Mesendoderm (in vitro differentiated cells): ENCODE results near the gene PPP2R5C.
A peak's percentile ranks its signal among the peaks of the same experiment; 100 is the strongest.
"Not testable (repeated sequence)": the region's sequence is repeated elsewhere in the genome, so short reads cannot be mapped to it uniquely, and the experiment has no call there.

Source experiments
- DNase-seq: peaks from one replicate; pipeline ENCODE4 v3.0.0; 2013
- H2AK5ac ChIP-seq: 2 replicates; pipeline ENCODE4 v1.6.1; 2013; ENCODE audit warnings: low read length, inconsistent platforms
- H2BK120ac ChIP-seq: 2 replicates; pipeline ENCODE4 v1.6.1; 2013; ENCODE audit warnings: low read depth, mild to moderate bottlenecking, low read length, moderate library complexity, mixed read lengths
- H2BK15ac ChIP-seq: replicated peaks from 2 replicates; pipeline ENCODE4 v1.6.1; 2013; ENCODE audit warnings: low read depth, mild to moderate bottlenecking, moderate library complexity
- H2BK5ac ChIP-seq: 2 replicates; pipeline ENCODE4 v1.6.1; 2013; ENCODE audit warnings: low read length, inconsistent platforms
- H3K18ac ChIP-seq: 2 replicates; pipeline ENCODE4 v1.6.1; 2013; ENCODE audit warnings: mild to moderate bottlenecking, low read length, mixed read lengths
- H3K23ac ChIP-seq: one replicate; pipeline ENCODE4 v1.6.1; 2013; ENCODE audit warnings: low read length
- H3K27ac ChIP-seq: 2 replicates; pipeline ENCODE4 v1.5.1; 2013; ENCODE audit warnings: low read depth, mild to moderate bottlenecking, inconsistent platforms, low read length, moderate library complexity
- H3K27me3 ChIP-seq: 2 replicates; pipeline ENCODE4 v1.6.1; 2013; ENCODE audit warnings: low read length, control low read depth, mild to moderate bottlenecking, inconsistent platforms; ENCODE audit not compliant: insufficient read depth, poor library complexity
- H3K36me3 ChIP-seq: 2 replicates; pipeline ENCODE4 v1.6.1; 2013; ENCODE audit warnings: low read length, inconsistent platforms; ENCODE audit not compliant: control insufficient read depth, insufficient read depth
- H3K4ac ChIP-seq: one replicate; pipeline ENCODE4 v1.6.1; 2013; ENCODE audit warnings: low read depth, mild to moderate bottlenecking, low read length, moderate library complexity
- H3K4me1 ChIP-seq: 2 replicates; pipeline ENCODE4 v1.6.1; 2013; ENCODE audit warnings: low read depth, low read length, inconsistent platforms; ENCODE audit not compliant: control insufficient read depth
- H3K4me2 ChIP-seq: 2 replicates; pipeline ENCODE4 v1.6.1; 2013; ENCODE audit warnings: low read length
- H3K4me3 ChIP-seq: 2 replicates; pipeline ENCODE4 v1.5.1; 2013; ENCODE audit warnings: mild to moderate bottlenecking, low read length
- H3K56ac ChIP-seq: one replicate; pipeline ENCODE4 v1.6.1; 2013; ENCODE audit warnings: low read length
- H3K79me1 ChIP-seq: 2 replicates; pipeline ENCODE4 v1.6.1; 2013; ENCODE audit warnings: low read length, inconsistent platforms
- H3K79me2 ChIP-seq: 2 replicates; pipeline ENCODE4 v1.6.1; 2013; ENCODE audit warnings: mild to moderate bottlenecking, low read length; ENCODE audit not compliant: control insufficient read depth, insufficient read depth
- H3K9ac ChIP-seq: 2 replicates; pipeline ENCODE4 v1.6.1; 2013; ENCODE audit warnings: low read length, inconsistent platforms
- H4K5ac ChIP-seq: one replicate; pipeline ENCODE4 v1.6.1; 2013; ENCODE audit warnings: low read length
- H4K8ac ChIP-seq: one replicate; pipeline ENCODE4 v1.6.1; 2013; ENCODE audit warnings: low read depth, mild to moderate bottlenecking, control low read depth, low read length, moderate library complexity
- WGBS: extraction: QIAGEN DNeasy Blood & Tissue Kit; methylation state at CpG from one replicate; pipeline ENCODE4 v1.1.7; 2013; ENCODE audit warnings: low lambda C conversion rate, missing lambda C conversion rate; ENCODE audit not compliant: insufficient coverage; ENCODE audit errors: extremely low coverage; 5-methylcytosine and 5-hydroxymethylcytosine counted together

The PPP2R5C gene

GRCh38 chr14:101729382-101729781 is 32.1 kb upstream of the PPP2R5C start:
- no peak overlapping the region for H3K9ac ChIP-seq
- no peak for DNase-seq
- no peak overlapping the region for H3K4me3 ChIP-seq
- no peak overlapping the region for H2BK120ac ChIP-seq
- H3K4me1 ChIP-seq = peaks cover 4% of the 10 kb centered on the region
- no peak overlapping the region for H3K23ac ChIP-seq
- H3K4me2 ChIP-seq = no peak overlapping the region
- H3K18ac ChIP-seq = no peak overlapping the region
- no peak overlapping the region for H3K27ac ChIP-seq
- H3K79me1 ChIP-seq = no peaks in the 10 kb centered on the region
- no peak overlapping the region for H2AK5ac ChIP-seq
- no peaks in the 10 kb centered on the region for H3K36me3 ChIP-seq
- no peak overlapping the region for H2BK15ac ChIP-seq
- no peak overlapping the region for H4K8ac ChIP-seq
- no peak overlapping the region for H3K56ac ChIP-seq
- WGBS = no CpG with 5 or more reads among the region's 6 CpGs
- H4K5ac ChIP-seq = no peak overlapping the region
- H3K27me3 ChIP-seq = no peaks in the 10 kb centered on the region
- H2BK5ac ChIP-seq = no peak overlapping the region
- no peaks in the 10 kb centered on the region for H3K79me2 ChIP-seq
- no peak overlapping the region for H3K4ac ChIP-seq

- not testable (repeated sequence) for H3K27ac ChIP-seq, DNase-seq
- no CpG with 5 or more reads among the region's 4 CpGs for WGBS
These were observed 31.4 kb upstream of the PPP2R5C start for GRCh38 chr14:101730157-101730556.

GRCh38 chr14:101730626-101731186 is 30.8 kb upstream of the PPP2R5C start:
- H3K4ac ChIP-seq = no peak overlapping the region
- no peak overlapping the region for H2BK120ac ChIP-seq
- no peak overlapping the region for H3K23ac ChIP-seq
- H2AK5ac ChIP-seq = no peak overlapping the region
- no peak overlapping the region for H4K5ac ChIP-seq
- peaks cover 4% of the 10 kb centered on the region for H3K4me1 ChIP-seq
- no peak overlapping the region for H3K4me3 ChIP-seq
- H3K4me2 ChIP-seq = no peak overlapping the region
- H4K8ac ChIP-seq = no peak overlapping the region
- H3K79me1 ChIP-seq = no peaks in the 10 kb centered on the region
- H3K79me2 ChIP-seq = no peaks in the 10 kb centered on the region
- DNase-seq = no peak
- H3K36me3 ChIP-seq = no peaks in the 10 kb centered on the region
- no CpG with 5 or more reads among the region's 3 CpGs for WGBS
- no peaks in the 10 kb centered on the region for H3K27me3 ChIP-seq
- peak overlapping the region; percentile 25 for H3K27ac ChIP-seq
- no peak overlapping the region for H2BK15ac ChIP-seq
- no peak overlapping the region for H3K56ac ChIP-seq
- H2BK5ac ChIP-seq = no peak overlapping the region
- H3K18ac ChIP-seq = peak overlapping the region; percentile 46
- H3K9ac ChIP-seq = no peak overlapping the region

More at GRCh38 chr14:101730157-101730556, 31.4 kb upstream of the PPP2R5C start:
- H2BK5ac ChIP-seq, H3K27me3 ChIP-seq, H3K4me3 ChIP-seq, H3K4me2 ChIP-seq, H2BK120ac ChIP-seq, H3K18ac ChIP-seq, H3K36me3 ChIP-seq, H4K5ac ChIP-seq, H3K4me1 ChIP-seq, H3K79me2 ChIP-seq, H3K56ac ChIP-seq, H3K9ac ChIP-seq, H2BK15ac ChIP-seq, H2AK5ac ChIP-seq, H3K23ac ChIP-seq, H3K79me1 ChIP-seq, H4K8ac ChIP-seq, H3K4ac ChIP-seq: not testable (repeated sequence)

GRCh38 chr14:101731187-101732080 is 30.1 kb upstream of the PPP2R5C start:
- Histone ChIP-seq H4K5ac (no peak overlapping the region), H3K18ac (no peak overlapping the region), H2BK15ac (no peak overlapping the region), H3K27ac (peak overlapping the region; percentile 34), H3K27me3 (no peaks in the 10 kb centered on the region), H3K4me1 (peaks cover 4% of the 10 kb centered on the region), H2BK120ac (no peak overlapping the region), H3K4me3 (no peak overlapping the region), H3K79me2 (no peaks in the 10 kb centered on the region), H2BK5ac (no peak overlapping the region), H3K4me2 (no peak overlapping the region), H3K79me1 (no peaks in the 10 kb centered on the region), H3K9ac (no peak overlapping the region), H4K8ac (no peak overlapping the region), H2AK5ac (no peak overlapping the region), H3K56ac (no peak overlapping the region), H3K23ac (no peak overlapping the region), H3K4ac (no peak overlapping the region), H3K36me3 (no peaks in the 10 kb centered on the region)
- WGBS = no CpG with 5 or more reads among the region's 16 CpGs
- peak; percentile 86 for DNase-seq

GRCh38 chr14:101732118-101732517 is 29.4 kb upstream of the PPP2R5C start:
- H3K4me2 ChIP-seq = no peak overlapping the region
- H4K5ac ChIP-seq = no peak overlapping the region
- no peaks in the 10 kb centered on the region for H3K79me2 ChIP-seq
- H3K36me3 ChIP-seq = no peaks in the 10 kb centered on the region
- no peak for DNase-seq
- H3K27me3 ChIP-seq = no peaks in the 10 kb centered on the region
- no peak overlapping the region for H3K4ac ChIP-seq
- H3K79me1 ChIP-seq = no peaks in the 10 kb centered on the region
- no peak overlapping the region for H3K9ac ChIP-seq
- no peak overlapping the region for H3K23ac ChIP-seq
- H2BK5ac ChIP-seq = no peak overlapping the region
- no peak overlapping the region for H3K18ac ChIP-seq
- H2AK5ac ChIP-seq = no peak overlapping the region
- H3K4me3 ChIP-seq = no peak overlapping the region
- H4K8ac ChIP-seq = no peak overlapping the region
- H3K56ac ChIP-seq = no peak overlapping the region
- H3K4me1 ChIP-seq = peaks cover 4% of the 10 kb centered on the region
- no CpG with 5 or more reads among the region's 5 CpGs for WGBS
- H2BK15ac ChIP-seq = no peak overlapping the region
- no peak overlapping the region for H3K27ac ChIP-seq
- H2BK120ac ChIP-seq = no peak overlapping the region
